GM12878 (cell line): ENCODE measurements around the gene TBX10. TPM values are rescaled to one million over a fixed set of nuclear protein-coding genes. Genes with fewer than 3 reads are reported as not detected.

Experiments used
- ATAC-seq: fragments of 200-7000 bp; cut with Tn5 transposase; 3 replicates; pipeline ENCODE4 v1.9.1; 2020; ENCODE audit warnings: mild to moderate bottlenecking, moderate library complexity
- BruUV-seq: library from RNA; stranded (reverse); fragments of 400-500 nt; replicated peaks from 2 replicates; lab custom pipeline; 2021; lab: Mats Ljungman, UMichigan
- CTCF ChIA-PET: fragments of 300-600 bp; sonication (Branson Sonifier 250); formaldehyde crosslinking; extraction: SDS; loops from one replicate; lab custom pipeline; 2021; ENCODE audit warnings: inconsistent platforms; lab: Yijun Ruan, JAX
- POLR2A ChIA-PET: fragments of 350-600 bp; formaldehyde crosslinking; extraction: SDS; loops from one replicate; lab custom pipeline; 2021; ENCODE audit warnings: inconsistent platforms; lab: Charles Lee
- RAD21 ChIA-PET: fragments of 300-600 bp; sonication (Branson Sonifier 250); formaldehyde crosslinking; loops from one replicate; lab custom pipeline; 2023; ENCODE audit warnings: antibody characterized with exemption; ENCODE audit not compliant: unreplicated experiment; lab: Charles Lee
- SMC1A ChIA-PET: fragments of 300-600 bp; sonication (Branson Sonifier 250); formaldehyde crosslinking; loops from one replicate; lab custom pipeline; 2023; ENCODE audit not compliant: unreplicated experiment, uncharacterized antibody; lab: Charles Lee
- DNase-seq: peaks from one replicate; pipeline ENCODE4 v3.0.0-alpha.2; 2011; ENCODE audit warnings: low read depth, low spot score
- FAIRE-seq: peaks from 3 replicates; lab custom pipeline; 2011; peaks lifted over from hg19 to GRCh38; lab: Jason Lieb, UNC
- H2AFZ ChIP-seq: 2 replicates; pipeline ENCODE4 v1.6.0; 2011; ENCODE audit warnings: low read depth, low read length, control low read depth; ENCODE audit not compliant: control insufficient read depth
- H3K27ac ChIP-seq: 2 replicates; pipeline ENCODE4 v1.5.1; 2011; ENCODE audit warnings: control low read depth; ENCODE audit not compliant: control insufficient read depth, insufficient read depth
- H3K27me3 ChIP-seq, 2 experiments: replicated peaks in 1 of 2; 2 replicates each; pipeline versions ENCODE4 v1.6.0 to v1.6.1; 2011; ENCODE audit warnings: low read length in 1 of 2; ENCODE audit not compliant: control insufficient read depth in 2 of 2, insufficient read depth in 2 of 2
- H3K36me3 ChIP-seq, 2 experiments: 2 replicates each; pipeline ENCODE4 v1.5.1; 2011; ENCODE audit warnings: low read length in 1 of 2; ENCODE audit not compliant: control insufficient read depth in 2 of 2, insufficient read depth in 2 of 2
- H3K4me1 ChIP-seq: 2 replicates; pipeline ENCODE4 v1.6.1; 2011; ENCODE audit warnings: mild to moderate bottlenecking, low read length, moderate library complexity, mixed read lengths; ENCODE audit not compliant: control insufficient read depth, insufficient read depth
- H3K4me2 ChIP-seq: 2 replicates; pipeline ENCODE4 v1.6.0; 2011; ENCODE audit warnings: control low read depth; ENCODE audit not compliant: control insufficient read depth, insufficient read depth
- H3K4me3 ChIP-seq: fragments of 200-600 bp; sonication (generic); 2 replicates; pipeline ENCODE4 v1.5.1; 2016
- H3K79me2 ChIP-seq: 2 replicates; pipeline ENCODE4 v1.6.0; 2011; ENCODE audit warnings: low read length; ENCODE audit not compliant: control insufficient read depth, insufficient read depth
- H3K9ac ChIP-seq: 2 replicates; pipeline ENCODE4 v1.8.0; 2011; ENCODE audit warnings: low read length, control low read depth, mixed read lengths; ENCODE audit not compliant: control insufficient read depth, insufficient read depth
- H3K9me3 ChIP-seq: replicated peaks from 3 replicates; pipeline ENCODE4 v1.5.1; 2011; ENCODE audit warnings: mild to moderate bottlenecking, low read length; ENCODE audit not compliant: control insufficient read depth, insufficient read depth
- H4K20me1 ChIP-seq: 2 replicates; pipeline ENCODE4 v1.6.0; 2011; ENCODE audit not compliant: control insufficient read depth, insufficient read depth
- BMI1 ChIP-seq: fragments of 450-650 bp; IDR thresholded peaks from 2 replicates; pipeline ENCODE4 v1.6.1; 2016; ENCODE audit warnings: mild to moderate bottlenecking, moderate library complexity, borderline replicate concordance
- ESRRA ChIP-seq: IDR thresholded peaks from 2 replicates; pipeline ENCODE4 v1.6.1; 2012; ENCODE audit warnings: mild to moderate bottlenecking, low read length, improper control_type of control experiment
- GATAD2B ChIP-seq: fragments of 450-650 bp; conservative IDR thresholded peaks from 2 replicates; pipeline ENCODE4 v1.6.1; 2017; ENCODE audit warnings: low read depth, mild to moderate bottlenecking, moderate library complexity
- HDAC2 ChIP-seq: fragments of 200-600 bp; sonication (generic); IDR thresholded peaks from 2 replicates; pipeline ENCODE4 v1.6.1; 2017
- MTA2 ChIP-seq: fragments of 450-650 bp; IDR thresholded peaks from 2 replicates; pipeline ENCODE4 v1.6.1; 2016; ENCODE audit warnings: low read depth, mild to moderate bottlenecking, moderate library complexity
- PML ChIP-seq: IDR thresholded peaks from 2 replicates; pipeline ENCODE4 v1.6.1; 2012; ENCODE audit warnings: low read length, inconsistent platforms
- RELA ChIP-seq: fragments of 450-650 bp; IDR thresholded peaks from 2 replicates; pipeline ENCODE4 v1.8.0; 2014; ENCODE audit warnings: borderline replicate concordance; ENCODE audit not compliant: partially characterized antibody
- SIX5 ChIP-seq: IDR thresholded peaks from 2 replicates; pipeline ENCODE4 v1.6.1; 2011; ENCODE audit warnings: mild to moderate bottlenecking, low read depth, low read length, moderate library complexity; ENCODE audit not compliant: severe bottlenecking
- SREBF2 ChIP-seq: IDR thresholded peaks from 2 replicates; pipeline ENCODE4 v1.6.1; 2012; ENCODE audit warnings: mild to moderate bottlenecking, low read length
- SRF ChIP-seq, 2 experiments: IDR thresholded peaks; 2 replicates each; pipeline ENCODE4 v1.6.1; 2011; ENCODE audit warnings: low read depth in 2 of 2, low read length in 2 of 2, mild to moderate bottlenecking in 1 of 2, moderate library complexity in 1 of 2
- WGBS: methylation state at CpG from one replicate; pipeline ENCODE4 v1.1.6; 2016; ENCODE audit warnings: low lambda C conversion rate; ENCODE audit not compliant: insufficient replicate concordance, insufficient coverage; ENCODE audit errors: missing lambda C conversion rate; 5-methylcytosine and 5-hydroxymethylcytosine counted together
- in situ Hi-C: fragments of 300-500 bp; cut with MboI; formaldehyde crosslinking; loops from 9 replicates; pipeline ENCODE4 v1.14.3; 2018; ENCODE audit warnings: mixed read lengths
- intact Hi-C: fragments of 100-400 bp; cut with micrococcal nuclease; formaldehyde crosslinking; loops from one replicate; pipeline ENCODE4 v1.14.2; 2022; ENCODE audit not compliant: unreplicated experiment
- polyA plus RNA-seq, 11 experiments: library from polyadenylated mRNA; depleted of rRNA in 4 of 11; unstranded in 6 of 11; stranded (reverse) in 5 of 11; fragments of >200 nt; fragmentation: Nextera tagmentation in 4 of 11; fragmentation: Illumina TruSeq in 1 of 11; extraction: Ambion mirVana in 4 of 11; extraction: Trizol in 1 of 11; gene quantifications; 1 replicate in 1 of 11; 2 replicates in 10 of 11; pipeline versions ENCODE4 v1.2.1 to v1.2.3, GENCODE V29; 2011 to 2016; ENCODE audit warnings: inconsistent platforms in 2 of 11, missing spikeins in 2 of 11, low read depth in 1 of 11
- total RNA-seq, 4 experiments: library from RNA; depleted of rRNA in 3 of 4; stranded (reverse); fragments of >200 nt in 3 of 4; fragmentation: Illumina TruSeq in 1 of 4; extraction: Trizol in 1 of 4; gene quantifications; 2 replicates each; pipeline versions ENCODE4 v1.2.1 to v1.2.3, GENCODE V29; 2013 to 2021
- TF ChIP-seq, protein P1 (sequence below): fragments of 450-650 bp; conservative IDR thresholded peaks from 2 replicates; pipeline ENCODE4 v1.6.1; 2017; ENCODE audit warnings: mild to moderate bottlenecking, moderate library complexity
- TF ChIP-seq, protein P2 (sequence below): fragments of 450-650 bp; IDR thresholded peaks from 2 replicates; pipeline ENCODE4 v1.6.1; 2017; ENCODE audit warnings: mild to moderate bottlenecking, moderate library complexity
- TF ChIP-seq, protein P3 (sequence below): fragments of 450-650 bp; IDR thresholded peaks from 2 replicates; pipeline ENCODE4 v1.6.1; 2014; ENCODE audit warnings: mild to moderate bottlenecking
- TF ChIP-seq, protein P4 (sequence below): IDR thresholded peaks from 2 replicates; pipeline ENCODE4 v1.6.1; 2011; ENCODE audit warnings: low read depth, mild to moderate bottlenecking, low read length, moderate library complexity, borderline replicate concordance; ENCODE audit errors: extremely low read depth

The TBX10 gene
- total and polyA plus RNA-seq, 10 of the 15 experiments (the other 5 are each of a cell fraction or from before 2014, with no cell fraction given) = 0.10 to 0.44 (median 0.20) TPM; not detected in 4

DNA sequence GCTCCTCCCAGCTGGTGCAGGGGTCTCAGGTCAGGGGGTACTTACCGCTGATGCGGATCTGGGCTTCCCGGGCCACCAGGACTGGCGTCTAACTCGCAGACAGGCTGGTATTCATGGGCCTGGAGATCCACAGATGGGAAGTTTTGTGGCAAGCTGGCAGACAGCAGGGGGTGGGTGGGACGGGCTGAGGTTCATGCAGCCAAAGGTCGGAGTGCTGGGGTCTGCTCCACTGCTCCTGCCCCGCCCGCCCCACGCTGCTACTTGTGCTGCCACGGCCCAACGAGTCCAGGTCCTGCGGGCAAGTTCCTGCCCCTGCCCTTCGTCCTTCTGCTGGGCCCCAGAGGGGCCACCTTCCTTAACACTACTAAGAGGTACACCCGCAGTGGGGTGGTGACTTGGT is 7.9 kb upstream of the TBX10 start:
- FAIRE-seq (no peak), DNase-seq (no peak), ATAC-seq (no peak)
- 19% methylated on average over 13 of the region's 15 CpGs for WGBS
- TF ChIP-seq, protein P1, sequence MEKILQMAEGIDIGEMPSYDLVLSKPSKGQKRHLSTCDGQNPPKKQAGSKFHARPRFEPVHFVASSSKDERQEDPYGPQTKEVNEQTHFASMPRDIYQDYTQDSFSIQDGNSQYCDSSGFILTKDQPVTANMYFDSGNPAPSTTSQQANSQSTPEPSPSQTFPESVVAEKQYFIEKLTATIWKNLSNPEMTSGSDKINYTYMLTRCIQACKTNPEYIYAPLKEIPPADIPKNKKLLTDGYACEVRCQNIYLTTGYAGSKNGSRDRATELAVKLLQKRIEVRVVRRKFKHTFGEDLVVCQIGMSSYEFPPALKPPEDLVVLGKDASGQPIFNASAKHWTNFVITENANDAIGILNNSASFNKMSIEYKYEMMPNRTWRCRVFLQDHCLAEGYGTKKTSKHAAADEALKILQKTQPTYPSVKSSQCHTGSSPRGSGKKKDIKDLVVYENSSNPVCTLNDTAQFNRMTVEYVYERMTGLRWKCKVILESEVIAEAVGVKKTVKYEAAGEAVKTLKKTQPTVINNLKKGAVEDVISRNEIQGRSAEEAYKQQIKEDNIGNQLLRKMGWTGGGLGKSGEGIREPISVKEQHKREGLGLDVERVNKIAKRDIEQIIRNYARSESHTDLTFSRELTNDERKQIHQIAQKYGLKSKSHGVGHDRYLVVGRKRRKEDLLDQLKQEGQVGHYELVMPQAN = no peak
- TF ChIP-seq HDAC2 = no peak
- TF ChIP-seq, protein P2, sequence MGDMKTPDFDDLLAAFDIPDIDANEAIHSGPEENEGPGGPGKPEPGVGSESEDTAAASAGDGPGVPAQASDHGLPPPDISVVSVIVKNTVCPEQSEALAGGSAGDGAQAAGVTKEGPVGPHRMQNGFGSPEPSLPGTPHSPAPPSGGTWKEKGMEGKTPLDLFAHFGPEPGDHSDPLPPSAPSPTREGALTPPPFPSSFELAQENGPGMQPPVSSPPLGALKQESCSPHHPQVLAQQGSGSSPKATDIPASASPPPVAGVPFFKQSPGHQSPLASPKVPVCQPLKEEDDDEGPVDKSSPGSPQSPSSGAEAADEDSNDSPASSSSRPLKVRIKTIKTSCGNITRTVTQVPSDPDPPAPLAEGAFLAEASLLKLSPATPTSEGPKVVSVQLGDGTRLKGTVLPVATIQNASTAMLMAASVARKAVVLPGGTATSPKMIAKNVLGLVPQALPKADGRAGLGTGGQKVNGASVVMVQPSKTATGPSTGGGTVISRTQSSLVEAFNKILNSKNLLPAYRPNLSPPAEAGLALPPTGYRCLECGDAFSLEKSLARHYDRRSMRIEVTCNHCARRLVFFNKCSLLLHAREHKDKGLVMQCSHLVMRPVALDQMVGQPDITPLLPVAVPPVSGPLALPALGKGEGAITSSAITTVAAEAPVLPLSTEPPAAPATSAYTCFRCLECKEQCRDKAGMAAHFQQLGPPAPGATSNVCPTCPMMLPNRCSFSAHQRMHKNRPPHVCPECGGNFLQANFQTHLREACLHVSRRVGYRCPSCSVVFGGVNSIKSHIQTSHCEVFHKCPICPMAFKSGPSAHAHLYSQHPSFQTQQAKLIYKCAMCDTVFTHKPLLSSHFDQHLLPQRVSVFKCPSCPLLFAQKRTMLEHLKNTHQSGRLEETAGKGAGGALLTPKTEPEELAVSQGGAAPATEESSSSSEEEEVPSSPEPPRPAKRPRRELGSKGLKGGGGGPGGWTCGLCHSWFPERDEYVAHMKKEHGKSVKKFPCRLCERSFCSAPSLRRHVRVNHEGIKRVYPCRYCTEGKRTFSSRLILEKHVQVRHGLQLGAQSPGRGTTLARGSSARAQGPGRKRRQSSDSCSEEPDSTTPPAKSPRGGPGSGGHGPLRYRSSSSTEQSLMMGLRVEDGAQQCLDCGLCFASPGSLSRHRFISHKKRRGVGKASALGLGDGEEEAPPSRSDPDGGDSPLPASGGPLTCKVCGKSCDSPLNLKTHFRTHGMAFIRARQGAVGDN = no peak
- no peak for TF ChIP-seq BMI1
- no peak for TF ChIP-seq PML
- TF ChIP-seq, protein P3, sequence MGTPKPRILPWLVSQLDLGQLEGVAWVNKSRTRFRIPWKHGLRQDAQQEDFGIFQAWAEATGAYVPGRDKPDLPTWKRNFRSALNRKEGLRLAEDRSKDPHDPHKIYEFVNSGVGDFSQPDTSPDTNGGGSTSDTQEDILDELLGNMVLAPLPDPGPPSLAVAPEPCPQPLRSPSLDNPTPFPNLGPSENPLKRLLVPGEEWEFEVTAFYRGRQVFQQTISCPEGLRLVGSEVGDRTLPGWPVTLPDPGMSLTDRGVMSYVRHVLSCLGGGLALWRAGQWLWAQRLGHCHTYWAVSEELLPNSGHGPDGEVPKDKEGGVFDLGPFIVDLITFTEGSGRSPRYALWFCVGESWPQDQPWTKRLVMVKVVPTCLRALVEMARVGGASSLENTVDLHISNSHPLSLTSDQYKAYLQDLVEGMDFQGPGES = no peak
- TF ChIP-seq, protein P4, sequence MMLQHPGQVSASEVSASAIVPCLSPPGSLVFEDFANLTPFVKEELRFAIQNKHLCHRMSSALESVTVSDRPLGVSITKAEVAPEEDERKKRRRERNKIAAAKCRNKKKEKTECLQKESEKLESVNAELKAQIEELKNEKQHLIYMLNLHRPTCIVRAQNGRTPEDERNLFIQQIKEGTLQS = no peak
- TF ChIP-seq SRF (IDR thresholded peaks at IDR 0.05; ENCODE audit: low read depth in 2 of 2, low read length in 2 of 2) = no peak
- TF ChIP-seq ESRRA = no peak
- TF ChIP-seq SIX5 = no peak
- no peak for TF ChIP-seq RELA
- TF ChIP-seq MTA2 = no peak
- TF ChIP-seq SREBF2 = no peak
- no peak for TF ChIP-seq GATAD2B
- Histone ChIP-seq H3K79me2 (no peaks in the 10 kb centered on the region), H2AFZ (no peak overlapping the region), H3K9me3 (peaks cover 3% of the 10 kb centered on the region; the same call in 2 of the 3 replicates), H3K36me3 (no peaks in the 10 kb centered on the region), H3K4me2 (0 out of 2 replicates have a peak overlapping the region, but pooled peaks have one; percentile 1), H3K27ac (peak overlapping the region; percentile 33; the same call in 1 of the 2 replicates), H3K4me1 (peaks cover 61% of the 10 kb centered on the region), H4K20me1 (no peaks in the 10 kb centered on the region), H3K4me3 (no peak overlapping the region), H3K9ac (no peak overlapping the region), H3K27me3 (no peaks in the 10 kb centered on the region)
- ChIA-PET RAD21 (interaction anchor here (1.3 to 5.6 kb wide), 5 partner anchors 10 to 65 kb away, joined by 3 to 49 read pairs (median 7); partner anchors contain the start of gene NUDT8), POLR2A (interaction anchor here (0.7 to 3.8 kb wide), 3 partner anchors 18 to 84 kb away, joined by 3 to 16 read pairs (median 4); partner anchors contain the start of gene NUDT8), SMC1A (interaction anchor here (1.1 to 6.2 kb wide), 3 partner anchors 10 to 44 kb away, joined by 3 to 69 read pairs (median 5); no protein-coding TSS in a partner anchor), CTCF (interaction anchor here (0.6 to 8.4 kb wide), 15 partner anchors 8 to 298 kb away, joined by 3 to 132 read pairs (median 6); partner anchors contain the start of genes NUDT8 and TBX10)
- in situ Hi-C loops (no loop called here), intact Hi-C loops (no loop called here)
- BruUV-seq = no TSS peak
